WTC11 (cell line): ENCODE measurements around the gene RIN2.

ENCODE experiments used
- ATF2 ChIP-seq: sonication (generic); formaldehyde crosslinking; IDR thresholded peaks from 2 replicates; pipeline ENCODE4 v1.8.1; 2022; ENCODE audit warnings: low read depth, missing genetic modification reagents, borderline replicate concordance
- CBFB ChIP-seq: sonication (generic); formaldehyde crosslinking; IDR thresholded peaks from 2 replicates; pipeline ENCODE4 v1.8.1; 2022; ENCODE audit warnings: mild to moderate bottlenecking, low read depth, missing genetic modification reagents
- CREB1 ChIP-seq: sonication (generic); formaldehyde crosslinking; IDR thresholded peaks from 2 replicates; pipeline ENCODE4 v1.8.0; 2023; ENCODE audit warnings: mild to moderate bottlenecking, missing genetic modification reagents
- CREM ChIP-seq: sonication (generic); formaldehyde crosslinking; IDR thresholded peaks from 2 replicates; pipeline ENCODE4 v1.8.1; 2022; ENCODE audit warnings: mild to moderate bottlenecking, missing genetic modification reagents, moderate library complexity
- CTCF ChIP-seq: fragments of 200-600 bp; IDR thresholded peaks from 2 replicates; pipeline ENCODE4 v1.8.0; 2022; ENCODE audit warnings: antibody characterized with exemption
- ERG ChIP-seq: fragments of 250-450 bp; sonication (Bioruptor Pico); IDR thresholded peaks from 2 replicates; pipeline ENCODE4 v1.8.0; 2021; ENCODE audit warnings: mild to moderate bottlenecking
- MAX ChIP-seq: sonication (generic); formaldehyde crosslinking; IDR thresholded peaks from 2 replicates; pipeline ENCODE4 v1.8.0; 2022; ENCODE audit warnings: mild to moderate bottlenecking, missing genetic modification reagents
- NFYB ChIP-seq: sonication (generic); formaldehyde crosslinking; conservative IDR thresholded peaks from 2 replicates; pipeline ENCODE4 v1.8.0; 2022; ENCODE audit warnings: low read depth, missing genetic modification reagents
- PRDM15 ChIP-seq: sonication (generic); formaldehyde crosslinking; IDR thresholded peaks from 2 replicates; pipeline ENCODE4 v1.8.0; 2022; ENCODE audit warnings: missing genetic modification reagents
- STAT6 ChIP-seq: sonication (generic); formaldehyde crosslinking; conservative IDR thresholded peaks from 2 replicates; pipeline ENCODE4 v1.8.1; 2023; ENCODE audit warnings: mild to moderate bottlenecking, low read depth, missing genetic modification reagents, moderate library complexity
- ZNF281 ChIP-seq: sonication (generic); formaldehyde crosslinking; IDR thresholded peaks from 2 replicates; pipeline ENCODE4 v1.8.0; 2023; ENCODE audit warnings: mild to moderate bottlenecking, missing genetic modification reagents
- ZNF512 ChIP-seq: sonication (generic); formaldehyde crosslinking; IDR thresholded peaks from 2 replicates; pipeline ENCODE4 v1.8.1; 2022; ENCODE audit warnings: missing genetic modification reagents, borderline replicate concordance

GRCh38 chr20:19737025-19737424 is 21.0 kb upstream of the RIN2 start:
- TF ChIP-seq CTCF (no peak), NFYB (CRISPR knock-in tag) (no peak), ATF2 (CRISPR knock-in tag) (no peak), CREB1 (CRISPR knock-in tag) (no peak), ZNF281 (no peak), ERG (CRISPR knock-in tag) (no peak), MAX (CRISPR knock-in tag) (no peak), CREM (CRISPR knock-in tag) (no peak), CBFB (no peak), STAT6 (CRISPR knock-in tag) (no peak), ZNF512 (CRISPR knock-in tag) (no peak), PRDM15 (CRISPR knock-in tag) (no peak)
